ENCODE data around the gene SPARCL1.

DNA sequence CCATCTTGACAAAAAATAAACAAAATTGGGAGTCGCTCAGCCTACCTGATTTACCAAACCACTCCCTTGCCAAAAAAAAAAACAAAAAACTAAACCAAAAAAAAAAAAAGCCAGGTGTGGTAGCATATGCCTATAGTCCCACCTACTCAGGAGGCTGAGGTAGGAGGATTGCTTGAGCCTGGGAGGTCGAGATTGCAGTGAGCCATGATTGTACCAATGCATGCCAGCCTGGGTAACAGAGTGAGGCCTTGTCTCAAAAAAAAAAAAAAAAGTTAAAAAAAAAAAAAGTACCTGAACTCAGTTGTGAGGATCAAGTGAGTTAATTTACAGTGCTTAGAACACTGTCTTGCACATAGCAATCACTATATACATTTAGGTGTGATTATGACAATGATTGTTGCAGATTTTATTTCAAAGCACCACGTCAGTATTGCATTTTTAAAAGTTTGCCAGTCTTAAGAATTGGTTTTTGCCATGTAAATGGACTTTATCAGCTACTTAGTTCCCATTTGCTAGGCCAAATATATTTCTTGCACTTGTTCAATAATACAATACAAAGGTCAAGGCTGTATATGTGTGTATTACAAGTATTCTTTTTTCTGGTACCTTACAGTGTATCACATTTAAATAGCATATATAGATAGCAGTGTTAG is 102.2 kb downstream of the SPARCL1 start:
- TF ChIP-seq, protein P1, sequence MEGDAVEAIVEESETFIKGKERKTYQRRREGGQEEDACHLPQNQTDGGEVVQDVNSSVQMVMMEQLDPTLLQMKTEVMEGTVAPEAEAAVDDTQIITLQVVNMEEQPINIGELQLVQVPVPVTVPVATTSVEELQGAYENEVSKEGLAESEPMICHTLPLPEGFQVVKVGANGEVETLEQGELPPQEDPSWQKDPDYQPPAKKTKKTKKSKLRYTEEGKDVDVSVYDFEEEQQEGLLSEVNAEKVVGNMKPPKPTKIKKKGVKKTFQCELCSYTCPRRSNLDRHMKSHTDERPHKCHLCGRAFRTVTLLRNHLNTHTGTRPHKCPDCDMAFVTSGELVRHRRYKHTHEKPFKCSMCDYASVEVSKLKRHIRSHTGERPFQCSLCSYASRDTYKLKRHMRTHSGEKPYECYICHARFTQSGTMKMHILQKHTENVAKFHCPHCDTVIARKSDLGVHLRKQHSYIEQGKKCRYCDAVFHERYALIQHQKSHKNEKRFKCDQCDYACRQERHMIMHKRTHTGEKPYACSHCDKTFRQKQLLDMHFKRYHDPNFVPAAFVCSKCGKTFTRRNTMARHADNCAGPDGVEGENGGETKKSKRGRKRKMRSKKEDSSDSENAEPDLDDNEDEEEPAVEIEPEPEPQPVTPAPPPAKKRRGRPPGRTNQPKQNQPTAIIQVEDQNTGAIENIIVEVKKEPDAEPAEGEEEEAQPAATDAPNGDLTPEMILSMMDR (IDR thresholded peaks at IDR 0.05), result no peak
- TF ChIP-seq MAX (CRISPR knock-in tag; IDR thresholded peaks at IDR 0.05), result no peak
